Stimulated activated naive CD8-positive, alpha-beta T cell treated with anti-CD3 and anti-CD28 coated beads, Interleukin-15, Interleukin-2, amounts not matched to agents 100 ng/mL and 50 ng/mL, for 24 hours (primary cell): ENCODE results near the gene KAZN.

Source experiments
- H3K27ac Mint-ChIP-seq: one replicate; pipeline ENCODE4 v1.8.0; 2021; ENCODE audit warnings: mild to moderate bottlenecking, mixed read lengths
- H3K27me3 Mint-ChIP-seq: one replicate; pipeline ENCODE4 v1.8.0; 2021; ENCODE audit warnings: mixed read lengths
- H3K36me3 Mint-ChIP-seq: one replicate; pipeline ENCODE4 v1.8.0; 2021; ENCODE audit warnings: low read depth, mixed read lengths
- H3K4me1 Mint-ChIP-seq: one replicate; pipeline ENCODE4 v1.8.0; 2021; ENCODE audit warnings: low read depth, mixed read lengths
- H3K4me3 Mint-ChIP-seq: one replicate; pipeline ENCODE4 v1.8.0; 2021; ENCODE audit warnings: mild to moderate bottlenecking, mixed read lengths
- H3K9me3 Mint-ChIP-seq: one replicate; pipeline ENCODE4 v1.8.0; 2021; ENCODE audit warnings: mixed read lengths

The KAZN gene

GRCh38 chr1:14866911-14867612, 268.6 kb downstream of the KAZN start:
- Mint-ChIP-seq H3K27me3 (peaks cover 10% of the 10 kb centered on the region), H3K36me3 (no peaks in the 10 kb centered on the region), H3K27ac (no peak overlapping the region), H3K9me3 (no peaks in the 10 kb centered on the region), H3K4me3 (no peak overlapping the region), H3K4me1 (no peaks in the 10 kb centered on the region)

GRCh38 chr1:14869187-14869586, 270.7 kb downstream of the KAZN start:
- no peaks in the 10 kb centered on the region for H3K9me3 Mint-ChIP-seq
- no peak overlapping the region for H3K4me3 Mint-ChIP-seq
- H3K4me1 Mint-ChIP-seq = no peaks in the 10 kb centered on the region

GRCh38 chr1:14871218-14871970, 272.9 kb downstream of the KAZN start:
- Mint-ChIP-seq H3K27me3 (peaks cover 9% of the 10 kb centered on the region), H3K9me3 (no peaks in the 10 kb centered on the region), H3K4me1 (no peaks in the 10 kb centered on the region), H3K27ac (no peak overlapping the region), H3K4me3 (no peak overlapping the region), H3K36me3 (no peaks in the 10 kb centered on the region)

More at GRCh38 chr1:14869187-14869586, 270.7 kb downstream of the KAZN start:
- Mint-ChIP-seq H3K36me3 (no peaks in the 10 kb centered on the region), H3K27ac (no peak overlapping the region), H3K27me3 (peaks cover 10% of the 10 kb centered on the region)

- Mint-ChIP-seq H3K9me3 (no peaks in the 10 kb centered on the region), H3K27me3 (peaks cover 11% of the 10 kb centered on the region), H3K4me1 (no peaks in the 10 kb centered on the region), H3K27ac (no peak overlapping the region), H3K36me3 (no peaks in the 10 kb centered on the region), H3K4me3 (no peak overlapping the region)
Measured at GRCh38 chr1:14872762-14873161, 274.3 kb downstream of the KAZN start.

- H3K4me1 Mint-ChIP-seq = no peaks in the 10 kb centered on the region
- peaks cover 15% of the 10 kb centered on the region for H3K27me3 Mint-ChIP-seq
- no peaks in the 10 kb centered on the region for H3K9me3 Mint-ChIP-seq
- no peaks in the 10 kb centered on the region for H3K36me3 Mint-ChIP-seq
- H3K4me3 Mint-ChIP-seq = no peak overlapping the region
- no peak overlapping the region for H3K27ac Mint-ChIP-seq
Measured at GRCh38 chr1:14873677-14874076, 275.2 kb downstream of the KAZN start.

GRCh38 chr1:14875524-14876509, 277.3 kb downstream of the KAZN start:
- H3K27ac Mint-ChIP-seq = no peak overlapping the region
- no peaks in the 10 kb centered on the region for H3K9me3 Mint-ChIP-seq
- no peaks in the 10 kb centered on the region for H3K4me1 Mint-ChIP-seq
- H3K4me3 Mint-ChIP-seq = no peak overlapping the region
- peaks cover 15% of the 10 kb centered on the region for H3K27me3 Mint-ChIP-seq
- no peaks in the 10 kb centered on the region for H3K36me3 Mint-ChIP-seq

GRCh38 chr1:14876747-14877146, 278.3 kb downstream of the KAZN start:
- Mint-ChIP-seq H3K27ac (no peak overlapping the region), H3K9me3 (no peaks in the 10 kb centered on the region), H3K4me3 (no peak overlapping the region), H3K4me1 (peaks cover under 1% of the 10 kb centered on the region), H3K36me3 (no peaks in the 10 kb centered on the region), H3K27me3 (peaks cover 12% of the 10 kb centered on the region)

- Mint-ChIP-seq H3K27me3 (peaks cover 10% of the 10 kb centered on the region), H3K9me3 (no peaks in the 10 kb centered on the region), H3K4me1 (peaks cover 5% of the 10 kb centered on the region), H3K36me3 (no peaks in the 10 kb centered on the region), H3K27ac (no peak overlapping the region), H3K4me3 (no peak overlapping the region)
Measured at GRCh38 chr1:14877224-14877623, 278.7 kb downstream of the KAZN start.

GRCh38 chr1:14878124-14878523, 279.6 kb downstream of the KAZN start:
- Mint-ChIP-seq H3K4me3 (no peak overlapping the region), H3K27me3 (peaks cover 10% of the 10 kb centered on the region), H3K9me3 (no peaks in the 10 kb centered on the region), H3K4me1 (peaks cover 5% of the 10 kb centered on the region), H3K36me3 (no peaks in the 10 kb centered on the region), H3K27ac (no peak overlapping the region)

- Mint-ChIP-seq H3K4me1 (peaks cover 5% of the 10 kb centered on the region), H3K4me3 (no peak overlapping the region), H3K27me3 (peaks cover 10% of the 10 kb centered on the region), H3K36me3 (no peaks in the 10 kb centered on the region), H3K9me3 (no peaks in the 10 kb centered on the region), H3K27ac (no peak overlapping the region)
Measured at GRCh38 chr1:14878951-14879350, 280.5 kb downstream of the KAZN start.

GRCh38 chr1:14880456-14881316, 282.2 kb downstream of the KAZN start:
- Mint-ChIP-seq H3K27ac (no peak overlapping the region), H3K4me3 (no peak overlapping the region), H3K36me3 (no peaks in the 10 kb centered on the region), H3K4me1 (peaks cover 5% of the 10 kb centered on the region), H3K9me3 (no peaks in the 10 kb centered on the region), H3K27me3 (peaks cover 9% of the 10 kb centered on the region)

- Mint-ChIP-seq H3K27me3 (peaks cover 5% of the 10 kb centered on the region), H3K4me1 (peaks cover 5% of the 10 kb centered on the region), H3K4me3 (no peak overlapping the region), H3K36me3 (no peaks in the 10 kb centered on the region), H3K27ac (no peak overlapping the region), H3K9me3 (no peaks in the 10 kb centered on the region)
Measured at GRCh38 chr1:14881775-14882672, 283.5 kb downstream of the KAZN start.

GRCh38 chr1:14884614-14885175, 286.2 kb downstream of the KAZN start:
- Mint-ChIP-seq H3K4me3 (no peak overlapping the region), H3K27me3 (no peaks in the 10 kb centered on the region), H3K27ac (no peak overlapping the region), H3K36me3 (no peaks in the 10 kb centered on the region), H3K9me3 (no peaks in the 10 kb centered on the region), H3K4me1 (peaks cover 5% of the 10 kb centered on the region)
